UCSD-AML1 (cell line): Measurements from ENCODE around the gene SLX4IP.
"Not testable (repeated sequence)": the region's sequence is repeated elsewhere in the genome, so short reads cannot be mapped to it uniquely, and the experiment has no call there.

Experiments used
- DNase-seq: peaks from one replicate; lab custom pipeline; 2025; ENCODE audit not compliant: unreplicated experiment; lab: John Stamatoyannopoulos, UW

Gene SLX4IP

GRCh38 chr20:10595985-10596384, 160.9 kb downstream of the SLX4IP start:
- DNase-seq: no peak

DNA sequence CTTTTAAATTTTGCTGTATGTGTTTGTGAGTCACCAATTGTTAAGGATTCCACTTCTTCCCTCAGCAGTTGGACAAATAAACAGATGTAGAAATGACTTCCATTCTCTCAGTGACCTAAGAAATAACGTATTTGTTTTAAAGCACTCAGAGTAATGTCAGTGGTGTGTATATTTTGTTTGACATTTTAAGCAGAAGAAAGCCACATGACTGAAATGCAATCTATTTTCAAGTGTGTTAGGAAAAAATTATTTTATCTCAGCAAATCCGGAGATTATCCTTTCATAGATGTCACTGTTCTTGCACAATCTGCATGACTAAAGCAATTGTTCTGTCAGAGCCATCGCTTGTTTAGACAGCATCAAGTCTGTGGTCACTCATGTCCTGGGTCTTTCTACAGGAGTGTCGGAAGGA, 161.6 kb downstream of the SLX4IP start:
- DNase-seq: no peak

DNA sequence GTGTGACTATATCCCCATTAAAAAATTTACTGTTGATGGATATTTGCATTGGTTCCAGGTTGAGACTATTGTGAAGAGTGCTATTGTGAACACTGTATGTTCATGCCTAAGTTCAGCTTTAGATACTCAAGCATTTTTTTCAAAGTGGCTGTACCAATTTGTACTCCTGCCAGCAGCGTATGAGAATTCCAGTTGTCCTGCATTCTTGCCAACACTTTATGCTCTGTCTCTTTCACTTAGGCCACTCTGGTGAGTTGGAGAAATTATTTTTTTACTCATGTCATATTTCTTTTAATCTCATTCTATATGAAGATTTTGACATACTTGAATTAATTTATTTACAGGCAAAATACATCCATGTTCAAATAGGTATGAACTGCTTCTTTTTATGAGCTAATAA, 162.5 kb downstream of the SLX4IP start:
- DNase-seq: no peak

GRCh38 chr20:10602221-10602871, 167.2 kb downstream of the SLX4IP start:
- no peak for DNase-seq

DNA sequence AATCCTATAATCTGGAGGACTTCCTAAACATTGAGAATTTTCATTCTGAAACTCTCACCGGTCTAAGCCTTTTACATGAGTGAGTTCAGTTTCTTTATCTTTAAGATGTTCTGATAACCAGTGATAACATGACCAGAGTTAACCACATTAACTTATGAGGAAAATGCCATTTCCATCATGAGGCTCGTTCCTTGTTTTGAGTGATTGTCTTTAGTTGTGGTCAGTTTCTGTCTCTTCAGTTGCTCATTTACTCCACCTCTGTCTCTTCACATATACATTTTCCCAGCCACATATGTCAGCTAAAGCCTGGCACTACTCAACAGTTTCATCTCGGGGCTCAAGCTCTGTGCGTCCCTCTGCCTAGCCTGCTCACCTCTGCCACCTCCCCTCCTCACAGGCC, 168.3 kb downstream of the SLX4IP start:
- DNase-seq: no peak

DNA sequence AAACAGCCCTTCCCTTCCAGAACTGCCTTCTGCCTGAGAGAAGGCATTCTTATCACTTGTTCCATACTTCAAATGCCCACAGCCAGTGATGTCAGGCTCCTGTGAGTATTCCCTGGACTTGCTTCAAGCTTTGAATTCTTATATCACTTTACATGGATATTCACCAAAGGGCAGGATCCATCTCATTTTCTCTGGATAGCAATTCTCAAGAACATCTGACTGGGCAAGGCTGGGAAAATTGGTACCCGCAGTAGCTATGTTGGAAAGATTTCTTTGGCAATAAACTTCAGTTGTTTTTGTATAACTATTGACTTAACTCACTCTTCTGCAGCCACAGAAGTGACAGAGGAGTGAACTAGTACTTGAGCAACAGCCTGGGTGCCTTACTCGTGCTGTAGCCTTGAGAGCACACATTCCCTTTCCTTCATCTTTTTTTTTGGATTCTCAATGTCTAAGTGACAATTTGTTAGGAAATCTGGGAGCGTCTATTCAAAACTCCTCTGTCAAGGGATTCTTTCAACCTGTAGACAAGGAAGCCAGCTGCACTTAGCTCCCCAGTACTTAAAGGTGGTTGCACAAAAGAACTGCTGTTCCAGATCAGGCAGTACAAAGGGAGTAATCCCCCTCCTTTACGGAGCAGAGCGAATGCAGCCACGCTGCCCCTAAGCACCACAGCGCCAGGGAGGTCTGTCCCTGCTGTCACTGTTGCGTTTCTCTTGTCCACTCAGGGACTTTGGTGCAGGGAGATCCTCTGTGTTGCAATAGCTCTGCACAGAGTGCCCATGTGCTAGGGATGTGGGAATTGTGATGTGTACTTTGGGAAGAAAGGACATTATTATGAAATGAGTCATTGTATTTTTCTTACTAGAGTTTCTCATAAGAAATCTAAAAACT, 169.1 kb downstream of the SLX4IP start:
- no peak for DNase-seq

DNA sequence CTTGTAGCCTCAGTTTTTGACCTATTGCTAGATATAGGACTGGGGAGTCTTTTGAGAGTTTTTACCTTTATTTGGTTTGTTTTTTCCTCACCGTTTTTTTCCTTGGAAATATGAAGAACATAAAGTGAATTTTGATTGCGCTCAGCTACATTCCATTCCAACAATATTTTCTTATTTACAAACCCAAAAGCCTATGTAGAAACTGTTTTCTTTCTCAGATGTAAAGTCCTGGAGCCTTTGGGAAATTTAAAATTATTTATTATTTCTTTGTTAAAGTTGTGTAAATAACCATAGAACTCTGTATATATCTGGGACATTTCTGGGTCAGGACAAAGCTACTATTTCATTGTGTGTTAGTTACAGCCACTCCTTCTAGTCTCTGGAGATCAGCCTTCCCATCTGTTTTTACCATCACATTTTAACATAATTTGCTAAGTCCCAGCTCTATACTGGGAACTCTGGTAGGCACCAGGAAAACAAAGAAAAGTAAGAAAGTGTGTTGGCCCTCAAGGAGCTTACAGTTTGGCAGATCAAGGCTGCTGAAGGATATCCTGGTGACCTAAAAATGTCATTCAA, 169.8 kb downstream of the SLX4IP start:
- DNase-seq: no peak

- no peak for DNase-seq
These were observed 170.6 kb downstream of the SLX4IP start for GRCh38 chr20:10605547-10606195.

GRCh38 chr20:10609276-10609675, 174.2 kb downstream of the SLX4IP start:
- DNase-seq: no peak

- DNase-seq: no peak
These were observed 174.7 kb downstream of the SLX4IP start for GRCh38 chr20:10609770-10610169.

DNA sequence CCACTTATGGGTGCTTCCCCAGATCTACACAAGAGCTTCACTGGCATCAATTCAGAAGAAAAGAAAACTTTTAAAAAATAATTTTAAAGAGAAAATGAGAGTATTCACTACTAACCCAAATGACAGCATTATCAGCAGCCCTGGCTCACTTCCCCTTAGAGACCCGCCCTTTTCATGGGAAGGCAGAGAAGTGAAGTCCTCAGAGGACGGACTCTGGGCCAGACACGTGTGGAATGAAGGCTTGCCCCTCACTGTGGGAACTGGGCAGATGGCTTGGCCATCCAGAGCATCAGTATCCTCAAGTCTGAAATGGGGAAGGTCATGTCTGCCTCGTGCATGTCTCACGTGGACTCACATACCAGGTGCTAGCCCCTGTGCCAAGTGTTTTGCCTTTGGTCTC, 175.1 kb downstream of the SLX4IP start:
- DNase-seq: no peak

DNA sequence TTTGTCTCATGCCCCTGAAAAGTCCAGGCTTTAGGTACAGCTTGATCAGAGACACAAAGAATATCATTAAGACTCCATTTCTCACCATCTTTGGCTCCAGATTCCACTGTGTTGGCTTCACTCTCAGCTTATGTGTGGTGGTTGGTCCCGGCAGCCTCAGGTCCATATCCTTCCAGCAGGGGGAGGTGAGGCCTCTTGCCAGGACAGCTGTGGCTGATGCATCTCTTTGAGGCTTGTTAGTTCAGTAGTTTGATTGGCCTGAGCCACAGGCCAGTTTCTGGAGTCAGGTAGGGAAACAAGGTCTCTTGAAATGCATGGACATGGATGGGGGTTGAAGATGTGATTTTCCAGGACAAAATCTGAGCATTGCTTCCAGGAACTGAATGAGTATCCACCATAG, 176.3 kb downstream of the SLX4IP start:
- DNase-seq: peak; percentile 11

- not testable (repeated sequence) for DNase-seq
These were observed 178.3 kb downstream of the SLX4IP start for GRCh38 chr20:10613426-10613825.

- no peak for DNase-seq
These were observed 178.8 kb downstream of the SLX4IP start for GRCh38 chr20:10613911-10614310.

DNA sequence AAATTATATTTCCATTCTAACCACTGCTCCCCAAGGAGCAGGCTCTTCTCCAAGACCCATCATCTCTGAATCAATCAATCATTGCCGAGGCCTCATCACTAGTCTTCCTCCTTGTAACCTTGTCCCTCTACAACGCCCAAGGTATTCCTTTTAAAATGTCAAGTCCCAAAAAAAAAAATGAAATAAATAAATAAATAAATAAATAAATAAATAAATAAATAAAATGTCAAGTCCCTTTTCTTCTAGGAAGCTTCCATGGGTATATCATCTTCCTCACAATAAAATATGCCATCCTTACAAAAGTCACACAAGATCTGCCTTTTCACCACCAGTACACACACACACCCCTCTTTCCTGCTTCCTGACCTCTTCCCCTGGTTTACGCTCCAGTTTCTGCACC, 181.1 kb downstream of the SLX4IP start:
- DNase-seq: no peak

DNA sequence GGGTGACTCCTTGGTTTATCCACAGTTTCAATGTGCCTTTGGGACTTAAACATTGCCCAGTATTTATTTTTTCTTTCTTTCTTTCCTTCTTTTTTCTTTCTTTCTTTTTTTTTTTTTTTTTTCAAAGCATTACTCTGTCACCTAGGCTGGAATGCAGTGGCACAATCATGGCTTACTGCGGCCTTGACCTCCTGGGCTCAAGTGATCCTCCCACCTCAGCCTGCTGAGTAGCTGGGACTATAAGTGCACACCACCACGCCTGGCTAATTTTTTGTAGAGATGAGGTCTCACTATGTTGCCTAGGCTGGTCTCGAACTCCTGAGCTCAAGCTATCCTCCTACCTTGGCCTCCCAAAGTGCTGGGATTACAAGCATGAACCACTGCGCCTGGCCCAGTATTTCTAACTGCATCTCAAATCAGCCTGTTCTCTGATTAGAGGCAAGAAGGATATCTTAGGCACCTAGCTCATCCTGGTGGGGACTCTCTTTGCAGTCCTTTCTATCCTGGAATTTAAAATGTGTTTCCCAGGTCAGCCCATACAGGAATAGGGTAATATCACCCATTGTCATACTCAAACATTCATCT, 182.5 kb downstream of the SLX4IP start:
- not testable (repeated sequence) for DNase-seq

DNA sequence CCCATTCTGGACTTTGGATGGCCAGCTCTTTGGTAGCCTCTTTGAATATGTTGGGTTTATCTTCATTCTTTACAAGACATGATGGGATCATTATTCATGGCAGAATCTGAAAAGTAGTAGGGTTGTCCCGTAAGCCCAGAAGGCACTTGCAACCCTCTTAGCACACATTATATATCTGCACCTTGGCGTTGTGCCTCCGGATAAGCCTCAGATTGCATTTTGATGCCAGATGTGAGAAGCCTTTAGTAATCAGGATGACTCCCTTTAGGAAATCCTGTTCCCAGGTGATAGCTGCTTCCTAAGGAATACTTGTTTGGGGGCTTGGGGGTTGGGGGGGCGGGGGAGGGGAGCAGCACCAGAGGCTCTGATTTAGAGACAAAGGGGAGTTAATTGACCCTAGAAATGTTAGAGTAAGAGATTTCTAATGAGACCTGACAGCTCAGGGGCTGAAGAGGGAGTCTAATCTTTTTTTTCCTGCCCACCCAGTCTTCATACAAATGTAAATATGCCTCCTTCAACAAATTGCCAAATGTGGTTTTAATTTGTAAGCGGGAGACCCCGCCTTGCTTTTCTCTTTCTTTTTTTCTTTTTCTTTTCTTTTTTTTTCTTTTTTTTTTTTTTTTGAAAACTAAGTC, 183.6 kb downstream of the SLX4IP start:
- no peak for DNase-seq

DNA sequence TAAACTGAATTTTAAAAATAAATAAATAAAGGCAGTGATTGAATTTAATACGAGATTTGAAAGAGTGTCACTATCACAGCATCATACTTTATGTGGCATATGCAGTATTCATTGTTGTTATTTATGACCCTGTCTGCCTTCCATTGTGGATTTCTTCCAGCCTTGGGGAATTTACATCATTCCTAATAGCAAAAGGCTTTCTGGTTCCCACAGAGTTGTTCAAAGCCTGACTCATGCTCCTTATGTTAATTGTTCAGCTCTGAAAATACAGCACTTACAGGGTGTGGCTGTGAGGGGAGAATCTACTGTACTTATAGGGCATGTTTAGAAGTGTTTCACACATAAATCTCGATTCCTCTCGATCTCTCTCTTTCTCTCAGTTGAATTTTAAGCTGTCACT, 184.3 kb downstream of the SLX4IP start:
- no peak for DNase-seq

- no peak for DNase-seq
These were observed 186.0 kb downstream of the SLX4IP start for GRCh38 chr20:10621149-10621548.

DNA sequence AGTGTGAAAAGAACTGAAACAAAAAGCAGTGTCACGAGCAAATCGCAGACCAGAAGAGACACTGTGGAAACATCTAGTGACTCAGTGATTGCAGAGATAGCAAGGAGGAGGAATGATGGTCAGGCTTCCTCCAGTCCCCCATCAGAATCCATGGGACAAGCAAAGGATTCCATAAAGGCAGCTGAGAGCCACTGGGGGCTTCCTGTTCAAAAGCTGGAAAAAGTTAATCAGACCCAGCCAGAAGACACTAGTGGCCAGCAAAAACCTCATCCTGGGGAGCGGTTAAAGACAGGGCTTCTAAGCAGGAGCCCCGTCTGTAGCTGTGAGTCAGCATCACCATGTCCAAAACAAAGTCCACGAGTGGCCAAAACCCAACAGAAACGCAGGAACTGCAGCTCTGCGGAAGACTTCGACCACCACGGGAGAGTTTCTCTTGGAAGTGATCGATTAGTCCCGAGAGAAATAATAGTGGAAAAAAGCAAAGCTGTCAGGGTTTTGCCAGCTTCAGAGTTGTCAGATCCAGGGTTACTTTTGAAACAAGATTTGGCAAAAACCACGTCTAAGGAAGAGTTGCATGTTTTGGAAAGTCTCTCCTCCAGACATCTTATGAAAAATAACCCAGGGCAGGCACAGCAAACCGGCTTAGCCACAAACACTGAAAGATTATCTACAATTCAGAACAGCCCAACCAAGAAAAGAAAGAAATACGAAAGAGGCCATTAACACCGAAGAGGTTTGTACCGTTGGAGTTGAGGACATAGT, 187.7 kb downstream of the SLX4IP start:
- peak; percentile 23 for DNase-seq
